HepG2 (cell line): ENCODE data around the gene PDIK1L. TPM values are rescaled to one million over a fixed set of nuclear protein-coding genes. Genes with fewer than 3 reads are reported as not detected.

Experiments used
- ATAC-seq: fragments of 200-7000 bp; cut with Tn5 transposase; 3 replicates; pipeline ENCODE4 v1.9.1; 2020; ENCODE audit warnings: mild to moderate bottlenecking, moderate library complexity
- BruUV-seq: library from RNA; stranded (reverse); fragments of 400-500 nt; replicated peaks from 2 replicates; lab custom pipeline; 2021; lab: Mats Ljungman, UMichigan
- CTCF ChIA-PET: fragments of 300-600 bp; formaldehyde crosslinking; extraction: SDS; loops from one replicate; lab custom pipeline; 2021; ENCODE audit warnings: low total read pairs, inconsistent platforms, low intra/inter-chr PET ratio; lab: Yijun Ruan, JAX
- POLR2A ChIA-PET: fragments of 350-600 bp; sonication (Branson Sonifier 250); formaldehyde crosslinking; loops from one replicate; lab custom pipeline; 2020; ENCODE audit warnings: antibody characterized with exemption, inconsistent platforms; lab: Yijun Ruan, JAX
- DNase-seq: peaks from one replicate; pipeline ENCODE4 v3.0.0-alpha.2; 2015; ENCODE audit warnings: low spot score
- FAIRE-seq: peaks from 3 replicates; lab custom pipeline; 2011; peaks lifted over from hg19 to GRCh38; lab: Jason Lieb, UNC
- H2AFZ ChIP-seq: one replicate; pipeline ENCODE4 v1.6.1; 2011; ENCODE audit warnings: low read length, inconsistent platforms
- H3K27ac ChIP-seq: fragments of 300-600 bp; 3 replicates; pipeline ENCODE4 v1.8.0; 2011; ENCODE audit warnings: mixed run types, mild to moderate bottlenecking, mixed read lengths, low read length, inconsistent platforms; ENCODE audit not compliant: insufficient read depth; ENCODE audit errors: extremely low read length
- H3K27me3 ChIP-seq, 2 experiments: fragments of 200-600 bp in 1 of 2; 2 replicates in 1 of 2; 3 replicates in 1 of 2; pipeline versions ENCODE4 v1.6.0 to v1.8.0; 2011; ENCODE audit warnings: low read length in 2 of 2, mild to moderate bottlenecking in 2 of 2, moderate library complexity in 2 of 2, inconsistent platforms in 1 of 2; ENCODE audit not compliant: insufficient read depth in 2 of 2, control insufficient read depth in 1 of 2
- H3K36me3 ChIP-seq, 2 experiments: fragments of 200-600 bp in 1 of 2; replicated peaks in 1 of 2; 2 replicates in 1 of 2; 3 replicates in 1 of 2; pipeline versions ENCODE4 v1.5.1 to v1.8.0; 2011; ENCODE audit warnings: low read length in 2 of 2, inconsistent platforms in 1 of 2; ENCODE audit not compliant: insufficient read depth in 2 of 2, control insufficient read depth in 1 of 2
- H3K4me1 ChIP-seq: 2 replicates; pipeline ENCODE4 v1.5.1; 2012; ENCODE audit warnings: low read length, inconsistent platforms; ENCODE audit not compliant: insufficient read depth
- H3K4me2 ChIP-seq: 2 replicates; pipeline ENCODE4 v1.6.0; 2011; ENCODE audit warnings: low read depth, low read length, inconsistent platforms
- H3K4me3 ChIP-seq, 3 experiments: fragments of 200-600 bp in 1 of 3; sonication (generic), shearing (Covaris generic) in 1 of 3; replicated peaks in 1 of 3; 2 replicates each; pipeline ENCODE4 v1.5.1; 2011 to 2016; ENCODE audit warnings: low read length in 3 of 3, inconsistent platforms in 2 of 3, low read depth in 2 of 3, mild to moderate bottlenecking in 2 of 3, control low read depth in 1 of 3, mixed read lengths in 1 of 3; ENCODE audit not compliant: insufficient read depth in 1 of 3
- H3K79me2 ChIP-seq: one replicate; pipeline ENCODE4 v1.6.1; 2011; ENCODE audit warnings: low read length, inconsistent platforms; ENCODE audit not compliant: insufficient read depth
- H3K9ac ChIP-seq: 2 replicates; pipeline ENCODE4 v1.6.0; 2011; ENCODE audit warnings: mild to moderate bottlenecking, low read depth, low read length, inconsistent platforms; ENCODE audit not compliant: insufficient read depth
- H3K9me3 ChIP-seq: 2 replicates; pipeline ENCODE4 v1.5.1; 2012; ENCODE audit warnings: mild to moderate bottlenecking, low read length
- H4K20me1 ChIP-seq: 2 replicates; pipeline ENCODE4 v1.6.0; 2011; ENCODE audit warnings: inconsistent platforms, mild to moderate bottlenecking, low read length, moderate library complexity; ENCODE audit not compliant: insufficient read depth
- CENPT ChIP-seq: sonication (generic); formaldehyde crosslinking; IDR thresholded peaks from 2 replicates; pipeline ENCODE4 v1.8.0; 2022; ENCODE audit warnings: low read depth, mild to moderate bottlenecking, moderate library complexity, missing genetic modification reagents
- GATAD2A ChIP-seq: IDR thresholded peaks from 2 replicates; pipeline ENCODE4 v1.6.1; 2016
- JUN ChIP-seq: sonication (generic); formaldehyde crosslinking; IDR thresholded peaks from 2 replicates; pipeline ENCODE4 v1.4.0; 2020; ENCODE audit warnings: mild to moderate bottlenecking, missing genetic modification reagents
- KLF13 ChIP-seq: sonication (generic); formaldehyde crosslinking; IDR thresholded peaks from 2 replicates; pipeline ENCODE4 v1.4.0; 2020; ENCODE audit warnings: mild to moderate bottlenecking, missing genetic modification reagents
- TRIM22 ChIP-seq: fragments of 450-650 bp; IDR thresholded peaks from 2 replicates; pipeline ENCODE4 v1.6.1; 2017
- ZBTB26 ChIP-seq: IDR thresholded peaks from 2 replicates; pipeline ENCODE4 v1.6.1; 2016; ENCODE audit warnings: missing compliant biosample characterization, missing genetic modification reagents, borderline replicate concordance
- ZNF446 ChIP-seq: sonication (generic); formaldehyde crosslinking; IDR thresholded peaks from 2 replicates; pipeline ENCODE4 v1.5.0; 2020; ENCODE audit warnings: mild to moderate bottlenecking, missing genetic modification reagents
- WGBS: methylation state at CpG from one replicate; pipeline ENCODE4 v1.1.6; 2017; ENCODE audit warnings: low lambda C conversion rate; 5-methylcytosine and 5-hydroxymethylcytosine counted together
- in situ Hi-C: cut with HindIII; loops from 2 replicates; pipeline ENCODE4 v1.10.0; 2017; ENCODE audit warnings: low pct_unique_long_range_greater_than_20kb; ENCODE audit not compliant: extremely low pct_ligation_motif_present
- intact Hi-C: fragments of 100-400 bp; cut with micrococcal nuclease; formaldehyde crosslinking; loops from one replicate; pipeline ENCODE4 v1.10.0; 2022; ENCODE audit not compliant: unreplicated experiment
- polyA plus RNA-seq, 8 experiments: library from polyadenylated mRNA; depleted of rRNA in 3 of 8; stranded (reverse) in 7 of 8; unstranded in 1 of 8; fragments of >200 nt; fragmentation: Illumina TruSeq in 4 of 8; extraction: Trizol in 4 of 8; gene quantifications; 2 replicates each; pipeline versions ENCODE4 v1.2.1 to v1.2.3, GENCODE V29; 2011 to 2016; ENCODE audit warnings: low read depth in 4 of 8, missing spikeins in 1 of 8, mixed read lengths in 1 of 8; ENCODE audit not compliant: insufficient read depth in 1 of 8
- total RNA-seq, 5 experiments: library from RNA; depleted of rRNA; stranded (reverse); fragments of >200 nt; fragmentation: Illumina TruSeq; extraction: Trizol; gene quantifications; 2 replicates each; pipeline ENCODE4 v1.2.3, GENCODE V29; 2016; ENCODE audit warnings: low read depth in 1 of 5
- TF ChIP-seq, protein P1 (sequence below): sonication (generic); formaldehyde crosslinking; IDR thresholded peaks from 2 replicates; pipeline ENCODE4 v1.8.0; 2022; ENCODE audit warnings: mild to moderate bottlenecking, missing genetic modification reagents; ENCODE audit not compliant: insufficient replicate concordance
- TF ChIP-seq, protein P2 (sequence below): sonication (generic); IDR thresholded peaks from 2 replicates; pipeline ENCODE4 v1.6.1; 2016; ENCODE audit warnings: low read depth, borderline replicate concordance

The PDIK1L gene
- total and polyA plus RNA-seq, 2 of the 13 experiments (the other 11 are each of a cell fraction or from before 2014, with no cell fraction given) = 1.9 to 4.6 TPM

DNA sequence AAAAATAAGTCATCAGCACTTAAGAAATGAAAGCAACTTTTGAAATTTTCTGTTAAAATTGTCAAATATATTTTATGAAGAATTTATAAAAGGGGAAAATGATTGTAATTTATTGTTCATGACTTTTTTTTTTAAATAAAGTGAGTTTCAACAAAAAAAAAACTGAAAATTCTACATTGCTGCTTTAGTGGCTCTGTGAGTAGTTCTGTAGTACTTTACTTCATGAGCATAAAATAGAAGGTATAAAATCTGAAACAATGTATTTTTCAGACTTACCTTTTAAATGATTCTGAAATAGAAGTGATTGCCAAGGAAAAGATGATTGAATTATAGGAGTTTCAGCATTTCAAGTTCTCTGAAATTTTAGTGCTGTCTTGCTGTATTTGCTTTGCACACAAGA, 13.8 kb downstream of the PDIK1L start (continued):
- TF ChIP-seq JUN (CRISPR knock-in tag) (no peak), ZBTB26 (CRISPR knock-in tag) (no peak)
- TF ChIP-seq, protein P1, sequence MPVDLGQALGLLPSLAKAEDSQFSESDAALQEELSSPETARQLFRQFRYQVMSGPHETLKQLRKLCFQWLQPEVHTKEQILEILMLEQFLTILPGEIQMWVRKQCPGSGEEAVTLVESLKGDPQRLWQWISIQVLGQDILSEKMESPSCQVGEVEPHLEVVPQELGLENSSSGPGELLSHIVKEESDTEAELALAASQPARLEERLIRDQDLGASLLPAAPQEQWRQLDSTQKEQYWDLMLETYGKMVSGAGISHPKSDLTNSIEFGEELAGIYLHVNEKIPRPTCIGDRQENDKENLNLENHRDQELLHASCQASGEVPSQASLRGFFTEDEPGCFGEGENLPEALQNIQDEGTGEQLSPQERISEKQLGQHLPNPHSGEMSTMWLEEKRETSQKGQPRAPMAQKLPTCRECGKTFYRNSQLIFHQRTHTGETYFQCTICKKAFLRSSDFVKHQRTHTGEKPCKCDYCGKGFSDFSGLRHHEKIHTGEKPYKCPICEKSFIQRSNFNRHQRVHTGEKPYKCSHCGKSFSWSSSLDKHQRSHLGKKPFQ (CRISPR knock-in tag) = no peak

- DNase-seq = no peak
- peaks cover 0 to 2% of the 10 kb centered on the region in 2 experiments; a peak in 4 of 5 replicates for H3K36me3 ChIP-seq
- H3K79me2 ChIP-seq = no peaks in the 10 kb centered on the region
- in situ Hi-C loops (no loop called here), intact Hi-C loops (no loop called here)
- no peak overlapping the region for H3K9ac ChIP-seq
- no peaks in the 10 kb centered on the region for H3K9me3 ChIP-seq
- BruUV-seq = no TSS peak
- ATAC-seq = no peak
- no peak overlapping the region for H3K4me2 ChIP-seq
- FAIRE-seq = no peak
- no peak overlapping the region for H3K4me3 ChIP-seq
- H3K27ac ChIP-seq = no peak overlapping the region
- H3K4me1 ChIP-seq = peaks cover 9% of the 10 kb centered on the region; the same call in 1 of the 2 replicates
- whole genome bisulfite sequencing = 97% methylated on average over 1 of the region's 1 CpG
- POLR2A ChIA-PET = no interaction called here
- no peak overlapping the region for H2AFZ ChIP-seq
- no peaks in the 10 kb centered on the region for H4K20me1 ChIP-seq
- CTCF ChIA-PET = no interaction called here
- no peaks in the 10 kb centered on the region; a peak in 1 of 5 replicates for H3K27me3 ChIP-seq
- TF ChIP-seq CENPT (CRISPR knock-in tag) (no peak), KLF13 (no peak), TRIM22 (no peak), GATAD2A (CRISPR knock-in tag) (no peak), ZNF446 (CRISPR knock-in tag) (no peak)
- TF ChIP-seq, protein P2, sequence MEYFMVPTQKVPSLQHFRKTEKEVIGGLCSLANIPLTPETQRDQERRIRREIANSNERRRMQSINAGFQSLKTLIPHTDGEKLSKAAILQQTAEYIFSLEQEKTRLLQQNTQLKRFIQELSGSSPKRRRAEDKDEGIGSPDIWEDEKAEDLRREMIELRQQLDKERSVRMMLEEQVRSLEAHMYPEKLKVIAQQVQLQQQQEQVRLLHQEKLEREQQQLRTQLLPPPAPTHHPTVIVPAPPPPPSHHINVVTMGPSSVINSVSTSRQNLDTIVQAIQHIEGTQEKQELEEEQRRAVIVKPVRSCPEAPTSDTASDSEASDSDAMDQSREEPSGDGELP = no peak
- TF ChIP-seq, all 625 proteins: peak for 0
These were observed 14.3 kb downstream of the PDIK1L start for GRCh38 chr1:26125946-26126320.
